Memory B cell (primary cell): Measurements from ENCODE around the gene SEMA4C.

Experiments used
- ATAC-seq: fragments of 150-1000 bp; cut with Tn5 transposase; 2 replicates; pipeline ENCODE4 v1.10.0; 2021; ENCODE audit warnings: low read depth, mild to moderate bottlenecking, moderate library complexity
- DNase-seq, 2 donors: peaks; one replicate each; pipeline ENCODE4 v3.0.0; 2022; ENCODE audit warnings: low spot score in 2 of 2
- H3K27ac Mint-ChIP-seq: one replicate; pipeline ENCODE4 v1.8.0; 2022; ENCODE audit warnings: mild to moderate bottlenecking, moderate library complexity, mixed read lengths
- H3K27me3 Mint-ChIP-seq: one replicate; pipeline ENCODE4 v1.8.0; 2022; ENCODE audit warnings: mixed read lengths
- H3K36me3 Mint-ChIP-seq: one replicate; pipeline ENCODE4 v1.8.0; 2022; ENCODE audit warnings: mild to moderate bottlenecking, mixed read lengths
- H3K4me1 Mint-ChIP-seq: one replicate; pipeline ENCODE4 v1.8.0; 2022; ENCODE audit warnings: mixed read lengths
- H3K4me3 Mint-ChIP-seq: one replicate; pipeline ENCODE4 v1.8.0; 2022; ENCODE audit warnings: mild to moderate bottlenecking, moderate library complexity, mixed read lengths
- H3K9me3 Mint-ChIP-seq: one replicate; pipeline ENCODE4 v1.8.0; 2022; ENCODE audit warnings: mixed read lengths

Gene SEMA4C

GRCh38 chr2:96881349-96882195 lies 11.7 kb upstream of the SEMA4C start:
- Mint-ChIP-seq H3K4me1 (no peaks in the 10 kb centered on the region), H3K9me3 (no peaks in the 10 kb centered on the region), H3K27me3 (peaks cover 1% of the 10 kb centered on the region), H3K36me3 (no peaks in the 10 kb centered on the region), H3K27ac (no peak overlapping the region), H3K4me3 (no peak overlapping the region)
- DNase-seq (no peak), ATAC-seq (no peak)

- Mint-ChIP-seq H3K4me1 (no peaks in the 10 kb centered on the region), H3K27me3 (peaks cover 3% of the 10 kb centered on the region), H3K36me3 (no peaks in the 10 kb centered on the region), H3K4me3 (no peak overlapping the region), H3K27ac (no peak overlapping the region), H3K9me3 (no peaks in the 10 kb centered on the region)
- DNase-seq, result no peak
- no peak for ATAC-seq
Measured at GRCh38 chr2:96880891-96881273, 11.0 kb upstream of the SEMA4C start.

GRCh38 chr2:96879545-96880040 lies 9.7 kb upstream of the SEMA4C start:
- Mint-ChIP-seq H3K27ac (no peak overlapping the region), H3K9me3 (no peaks in the 10 kb centered on the region), H3K27me3 (peaks cover 4% of the 10 kb centered on the region), H3K36me3 (no peaks in the 10 kb centered on the region), H3K4me1 (peaks cover 2% of the 10 kb centered on the region), H3K4me3 (no peak overlapping the region)
- no peak for DNase-seq
- ATAC-seq, result no peak

GRCh38 chr2:96878796-96879544 lies 9.1 kb upstream of the SEMA4C start:
- no peaks in the 10 kb centered on the region for H3K36me3 Mint-ChIP-seq
- H3K4me1 Mint-ChIP-seq, result peaks cover 8% of the 10 kb centered on the region
- no peak for ATAC-seq

GRCh38 chr2:96878171-96878570 lies 8.3 kb upstream of the SEMA4C start:
- Mint-ChIP-seq H3K9me3 (no peaks in the 10 kb centered on the region), H3K36me3 (no peaks in the 10 kb centered on the region), H3K27ac (no peak overlapping the region), H3K27me3 (peaks cover 4% of the 10 kb centered on the region), H3K4me1 (peaks cover 8% of the 10 kb centered on the region), H3K4me3 (no peak overlapping the region)
- ATAC-seq, result no peak
- DNase-seq, result no peak

More at GRCh38 chr2:96878796-96879544, 9.1 kb upstream of the SEMA4C start:
- no peak for DNase-seq
- Mint-ChIP-seq H3K4me3 (no peak overlapping the region), H3K27me3 (peaks cover 4% of the 10 kb centered on the region), H3K27ac (no peak overlapping the region), H3K9me3 (no peaks in the 10 kb centered on the region)

- Mint-ChIP-seq H3K27me3 (peaks cover 4% of the 10 kb centered on the region), H3K9me3 (no peaks in the 10 kb centered on the region), H3K4me1 (peaks cover 8% of the 10 kb centered on the region), H3K36me3 (no peaks in the 10 kb centered on the region), H3K4me3 (no peak overlapping the region), H3K27ac (no peak overlapping the region)
- no peak for DNase-seq
- no peak for ATAC-seq
Measured at GRCh38 chr2:96877631-96878092, 7.8 kb upstream of the SEMA4C start.

- peaks cover 4% of the 10 kb centered on the region for H3K27me3 Mint-ChIP-seq
- H3K36me3 Mint-ChIP-seq, result no peaks in the 10 kb centered on the region
- no peak overlapping the region for H3K27ac Mint-ChIP-seq
- peaks cover 8% of the 10 kb centered on the region for H3K4me1 Mint-ChIP-seq
- H3K9me3 Mint-ChIP-seq, result no peaks in the 10 kb centered on the region
- H3K4me3 Mint-ChIP-seq, result no peak overlapping the region
- DNase-seq (no peak), ATAC-seq (no peak)
Measured at GRCh38 chr2:96877042-96877451, 7.2 kb upstream of the SEMA4C start.

- H3K27ac Mint-ChIP-seq, result no peak overlapping the region
- no peak for ATAC-seq
- no peak overlapping the region for H3K4me3 Mint-ChIP-seq
- H3K9me3 Mint-ChIP-seq, result no peaks in the 10 kb centered on the region
- DNase-seq, result no peak
- peaks cover 8% of the 10 kb centered on the region for H3K4me1 Mint-ChIP-seq
- no peaks in the 10 kb centered on the region for H3K36me3 Mint-ChIP-seq
- H3K27me3 Mint-ChIP-seq, result peaks cover 4% of the 10 kb centered on the region
Measured at GRCh38 chr2:96876269-96877041, 6.6 kb upstream of the SEMA4C start.

- H3K4me1 Mint-ChIP-seq, result peaks cover 11% of the 10 kb centered on the region
- no peaks in the 10 kb centered on the region for H3K9me3 Mint-ChIP-seq
- H3K27ac Mint-ChIP-seq, result peak overlapping the region; percentile 94
Measured at GRCh38 chr2:96875498-96876268, 5.8 kb upstream of the SEMA4C start.

GRCh38 chr2:96874198-96874831 lies 4.4 kb upstream of the SEMA4C start:
- Mint-ChIP-seq H3K27me3 (peaks cover 7% of the 10 kb centered on the region), H3K9me3 (no peaks in the 10 kb centered on the region), H3K36me3 (no peaks in the 10 kb centered on the region), H3K27ac (peak overlapping the region; percentile 94), H3K4me3 (peak overlapping the region; percentile 71), H3K4me1 (peaks cover 13% of the 10 kb centered on the region)
- DNase-seq (peak; percentile 57 to 63), ATAC-seq (peak; percentile 80)

More at GRCh38 chr2:96875498-96876268, 5.8 kb upstream of the SEMA4C start:
- no peak overlapping the region for H3K4me3 Mint-ChIP-seq
- no peaks in the 10 kb centered on the region for H3K36me3 Mint-ChIP-seq
- ATAC-seq (no peak), DNase-seq (no peak)
- peaks cover 5% of the 10 kb centered on the region for H3K27me3 Mint-ChIP-seq

- Mint-ChIP-seq H3K36me3 (no peaks in the 10 kb centered on the region), H3K27ac (peak overlapping the region; percentile 94), H3K4me1 (peaks cover 13% of the 10 kb centered on the region), H3K4me3 (no peak overlapping the region), H3K27me3 (peaks cover 7% of the 10 kb centered on the region), H3K9me3 (no peaks in the 10 kb centered on the region)
- ATAC-seq (no peak), DNase-seq (no peak)
Measured at GRCh38 chr2:96873651-96874096, 3.8 kb upstream of the SEMA4C start.

GRCh38 chr2:96872591-96873349 lies 2.9 kb upstream of the SEMA4C start:
- H3K27me3 Mint-ChIP-seq, result peaks cover 7% of the 10 kb centered on the region
- H3K27ac Mint-ChIP-seq, result no peak overlapping the region
- no peaks in the 10 kb centered on the region for H3K9me3 Mint-ChIP-seq
- H3K36me3 Mint-ChIP-seq, result no peaks in the 10 kb centered on the region
- no peak for DNase-seq
- no peak for ATAC-seq
- H3K4me3 Mint-ChIP-seq, result no peak overlapping the region
- peaks cover 15% of the 10 kb centered on the region for H3K4me1 Mint-ChIP-seq
